ENCODE data around the gene ACTA2.

Gene ACTA2

GRCh38 chr10:88901984-88902789, 50.4 kb downstream of the ACTA2 start:
- ChIA-PET CTCF (interaction anchor here (1.1 to 6.7 kb wide), 11 partner anchors 10 to 314 kb away, joined by 3 to 69 read pairs (median 5); partner anchors contain the start of gene STAMBPL1), POLR2A (interaction anchor here (0.7 kb wide), 1 partner anchor 23 kb away, joined by 6 read pairs; no protein-coding TSS in a partner anchor)
- DNase-seq (ENCODE audit: extremely low spot score), result no peak
- TF ChIP-seq CTCF (IDR thresholded peaks at IDR 0.05; ENCODE audit: control extremely low read depth, extremely low read depth, low read depth, missing control alignments), result no peak

DNA sequence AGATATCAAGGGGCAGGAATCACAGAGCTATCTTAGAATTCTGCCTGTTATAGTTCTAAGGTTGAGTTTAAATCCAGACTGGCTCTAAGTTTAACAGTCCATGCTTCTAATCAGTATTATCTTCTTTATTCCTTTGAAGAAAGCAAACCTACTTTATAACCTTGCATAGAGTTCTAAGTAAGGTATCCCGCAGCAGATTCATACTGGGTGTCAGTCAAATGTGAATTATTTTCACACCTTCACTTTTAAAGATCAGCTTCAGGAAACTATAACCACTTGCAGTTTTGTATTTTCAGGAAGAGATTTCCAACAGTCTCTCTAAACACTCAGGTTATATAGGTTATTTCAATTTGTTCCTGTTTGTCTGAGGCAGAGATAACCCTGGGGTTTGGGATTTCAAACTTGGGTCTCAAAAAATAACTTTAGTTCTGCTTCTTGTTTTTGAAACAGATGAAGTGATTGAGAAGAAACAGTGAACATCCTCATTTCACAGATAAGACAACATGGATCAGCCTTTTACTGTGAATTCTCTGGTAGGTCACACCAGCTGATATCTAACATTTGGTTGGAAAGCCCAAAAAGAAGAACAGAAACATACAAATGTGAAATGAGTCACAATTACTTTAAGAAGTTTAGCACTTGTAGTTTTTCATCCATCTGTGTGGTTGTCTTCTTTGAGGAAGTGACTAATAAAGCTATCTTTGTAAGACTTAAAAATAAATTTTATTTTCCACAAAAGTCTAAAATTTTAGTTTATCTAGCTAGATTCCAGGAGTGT, 51.2 kb downstream of the ACTA2 start:
- ChIA-PET CTCF (interaction anchor here (1.1 to 6.7 kb wide), 10 partner anchors 9 to 314 kb away, joined by 3 to 69 read pairs (median 5); partner anchors contain the start of gene STAMBPL1), POLR2A (interaction anchor here (0.7 kb wide), 1 partner anchor 22 kb away, joined by 6 read pairs; no protein-coding TSS in a partner anchor)
- peak; percentile 44 for DNase-seq (ENCODE audit: extremely low spot score)
- no peak for TF ChIP-seq CTCF (IDR thresholded peaks at IDR 0.05; ENCODE audit: control extremely low read depth, extremely low read depth, low read depth, missing control alignments)

- no peak for TF ChIP-seq CTCF (IDR thresholded peaks at IDR 0.05; ENCODE audit: control extremely low read depth, extremely low read depth, low read depth, missing control alignments)
- no peak for DNase-seq (ENCODE audit: extremely low spot score)
- POLR2A ChIA-PET, result no interaction called here
- CTCF ChIA-PET, result interaction anchor here (0.9 to 6.7 kb wide), 7 partner anchors 8 to 336 kb away, joined by 3 to 69 read pairs (median 6); no protein-coding TSS in a partner anchor
These were observed 52.7 kb downstream of the ACTA2 start for GRCh38 chr10:88899886-88900285.

DNA sequence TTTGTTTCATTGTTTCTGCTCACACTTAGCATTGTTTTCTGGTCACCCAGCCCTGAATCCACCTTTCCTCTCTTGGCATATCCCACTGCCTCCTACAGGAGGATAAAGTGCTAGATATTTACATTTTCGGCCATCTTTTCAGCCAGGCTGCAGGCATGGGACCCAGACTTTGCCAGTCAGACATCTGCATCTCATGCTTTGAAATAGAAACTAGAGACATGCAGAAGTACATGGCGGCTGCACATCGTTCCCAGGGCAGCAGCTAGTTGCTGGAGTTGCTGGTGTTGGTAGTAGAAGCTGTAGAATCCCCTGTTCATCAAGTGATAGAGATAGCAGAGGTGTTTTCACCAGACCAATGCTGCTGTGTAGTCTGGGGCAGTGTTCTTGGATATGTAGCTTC, 53.8 kb downstream of the ACTA2 start:
- no peak for DNase-seq (ENCODE audit: extremely low spot score)
- POLR2A ChIA-PET, result no interaction called here
- CTCF ChIA-PET, result interaction anchor here (1.1 to 6.7 kb wide), 7 partner anchors 9 to 320 kb away, joined by 3 to 69 read pairs (median 6); partner anchors contain the start of gene STAMBPL1
- TF ChIP-seq CTCF (IDR thresholded peaks at IDR 0.05; ENCODE audit: control extremely low read depth, extremely low read depth, low read depth, missing control alignments), result no peak

- POLR2A ChIA-PET, result no interaction called here
- DNase-seq (ENCODE audit: extremely low spot score), result no peak
- TF ChIP-seq CTCF (IDR thresholded peaks at IDR 0.05; ENCODE audit: control extremely low read depth, extremely low read depth, low read depth, missing control alignments), result no peak
- CTCF ChIA-PET, result interaction anchor here (0.8 to 6.7 kb wide), 6 partner anchors 11 to 90 kb away, joined by 3 to 69 read pairs (median 5); partner anchors contain the start of gene STAMBPL1
These were observed 55.3 kb downstream of the ACTA2 start for GRCh38 chr10:88896994-88897853.
